ENCODE measurements around the gene HNRNPA3.
"Not testable (repeated sequence)": the region's sequence is repeated elsewhere in the genome, so short reads cannot be mapped to it uniquely, and the experiment has no call there.

HNRNPA3 gene

DNA sequence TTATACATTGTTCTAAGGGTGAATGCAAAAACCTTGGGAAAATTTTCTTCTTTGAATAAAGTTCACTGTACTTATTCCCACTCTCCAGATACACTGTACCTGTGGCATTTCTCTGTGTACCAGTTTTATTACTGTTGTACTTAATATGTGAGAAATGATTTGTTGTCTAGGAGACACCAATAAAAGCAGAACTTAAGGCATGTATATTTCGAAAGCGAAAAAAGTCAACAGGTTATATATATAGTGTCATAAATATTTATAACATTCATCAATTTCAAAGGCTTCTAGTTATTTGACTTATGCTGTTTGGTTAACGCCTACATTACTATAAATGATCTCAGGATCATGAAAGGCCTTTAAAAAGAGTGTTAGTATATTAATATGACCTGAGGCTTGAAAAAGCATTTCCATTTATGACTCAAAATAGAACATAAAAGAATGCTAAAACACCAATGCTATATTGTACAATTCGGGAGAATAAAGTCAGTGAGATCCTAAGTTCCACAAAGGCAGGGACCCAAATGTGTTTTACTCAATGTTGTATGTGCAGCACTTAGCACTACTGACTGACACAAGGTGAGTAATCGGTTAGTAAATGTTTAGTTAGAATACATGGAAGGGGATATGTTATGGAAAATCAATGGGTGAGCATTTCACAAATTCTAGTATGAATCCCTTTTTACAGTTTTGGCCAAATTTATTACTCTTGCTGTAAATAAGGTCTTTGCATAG is 32.2 kb upstream of the HNRNPA3 start:
- Histone ChIP-seq H3K4me3 (ENCODE audit: insufficient read length, low read depth) (no peak overlapping the region), H3K4me1 (ENCODE audit: insufficient read depth, insufficient read length) (peaks cover 7% of the 10 kb centered on the region), H3K27me3 (ENCODE audit: insufficient read depth, insufficient read length) (no peaks in the 10 kb centered on the region), H3K9me3 (ENCODE audit: insufficient read depth, low read length) (0 out of 2 replicates have a peak, but pooled peaks cover under 1% of the 10 kb centered on the region), H3K36me3 (ENCODE audit: insufficient read depth, insufficient read length, low read length) (no peaks in the 10 kb centered on the region), H3K9ac (ENCODE audit: insufficient read length, low read depth) (no peak overlapping the region)
- DNase-seq (ENCODE audit: low read depth, low spot score): no peak
- no peak for TF ChIP-seq YY1 (IDR thresholded peaks at IDR 0.05; ENCODE audit: insufficient read depth, insufficient read length)

DNA sequence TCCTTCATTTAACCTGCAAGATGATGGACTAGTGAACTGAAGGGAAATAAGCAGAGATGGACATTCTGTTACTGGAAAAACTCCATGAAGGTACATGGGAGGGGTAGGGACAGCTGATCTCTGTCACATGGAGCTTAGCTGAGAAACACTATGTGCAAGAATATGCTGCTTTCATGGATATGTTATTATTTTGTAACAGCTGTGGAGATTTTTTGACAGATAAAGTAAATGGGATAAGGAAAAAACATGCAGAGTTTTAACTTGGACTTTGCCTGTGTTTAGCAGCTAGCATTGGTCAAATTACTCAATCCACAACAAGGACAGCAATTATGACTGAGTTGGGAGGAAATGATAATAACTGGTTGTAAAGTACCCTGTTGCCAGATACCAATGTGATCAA is 28.7 kb upstream of the HNRNPA3 start:
- peaks cover 2% of the 10 kb centered on the region for H3K4me1 ChIP-seq (ENCODE audit: insufficient read depth, insufficient read length)
- no peaks in the 10 kb centered on the region for H3K36me3 ChIP-seq (ENCODE audit: insufficient read depth, insufficient read length, low read length)
- no peak overlapping the region for H3K9ac ChIP-seq (ENCODE audit: insufficient read length, low read depth)
- TF ChIP-seq ZNF274 (IDR thresholded peaks at IDR 0.05; ENCODE audit: low read depth, low read length): no peak
- TF ChIP-seq SUZ12 (IDR thresholded peaks at IDR 0.05; ENCODE audit: extremely low read depth, insufficient read depth, insufficient read length): no peak
- TF ChIP-seq YY1 (IDR thresholded peaks at IDR 0.05; ENCODE audit: insufficient read depth, insufficient read length): no peak
- H3K27me3 ChIP-seq (ENCODE audit: insufficient read depth, insufficient read length): no peaks in the 10 kb centered on the region
- no peak for DNase-seq (ENCODE audit: low read depth, low spot score)
- no peak overlapping the region for H3K4me3 ChIP-seq (ENCODE audit: insufficient read length, low read depth)
- peaks cover 6% of the 10 kb centered on the region; the same call in 1 of the 2 replicates for H3K9me3 ChIP-seq (ENCODE audit: insufficient read depth, low read length)

DNA sequence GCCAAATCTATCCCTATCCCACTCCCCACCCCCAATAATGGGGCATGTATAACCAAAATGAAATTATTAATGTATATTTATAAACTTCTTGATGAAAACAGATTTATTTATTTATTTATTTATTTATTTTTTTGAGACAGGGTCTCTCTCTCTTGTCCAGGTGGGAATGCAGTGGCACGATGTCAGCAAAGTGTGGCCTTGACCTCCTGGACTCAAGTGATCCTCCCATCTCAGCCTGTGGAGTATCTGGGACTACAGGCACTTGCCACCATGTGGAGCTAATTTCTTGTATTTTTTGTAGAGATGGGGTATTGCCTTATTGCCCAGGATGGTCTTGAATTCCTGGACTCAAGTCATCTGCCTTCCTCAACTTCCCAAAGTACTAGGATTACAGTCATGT is 28.0 kb upstream of the HNRNPA3 start:
- H3K27me3 ChIP-seq (ENCODE audit: insufficient read depth, insufficient read length): no peaks in the 10 kb centered on the region
- no peak for DNase-seq (ENCODE audit: low read depth, low spot score)
- H3K9me3 ChIP-seq (ENCODE audit: insufficient read depth, low read length): peaks cover 6% of the 10 kb centered on the region; the same call in 1 of the 2 replicates
- H3K4me1 ChIP-seq (ENCODE audit: insufficient read depth, insufficient read length): peaks cover under 1% of the 10 kb centered on the region
- no peak overlapping the region for H3K4me3 ChIP-seq (ENCODE audit: insufficient read length, low read depth)
- H3K9ac ChIP-seq (ENCODE audit: insufficient read length, low read depth): no peak overlapping the region
- TF ChIP-seq SUZ12 (IDR thresholded peaks at IDR 0.05; ENCODE audit: extremely low read depth, insufficient read depth, insufficient read length) (no peak), YY1 (IDR thresholded peaks at IDR 0.05; ENCODE audit: insufficient read depth, insufficient read length) (no peak), ZNF274 (IDR thresholded peaks at IDR 0.05; ENCODE audit: low read depth, low read length) (no peak)
- H3K36me3 ChIP-seq (ENCODE audit: insufficient read depth, insufficient read length, low read length): no peaks in the 10 kb centered on the region

DNA sequence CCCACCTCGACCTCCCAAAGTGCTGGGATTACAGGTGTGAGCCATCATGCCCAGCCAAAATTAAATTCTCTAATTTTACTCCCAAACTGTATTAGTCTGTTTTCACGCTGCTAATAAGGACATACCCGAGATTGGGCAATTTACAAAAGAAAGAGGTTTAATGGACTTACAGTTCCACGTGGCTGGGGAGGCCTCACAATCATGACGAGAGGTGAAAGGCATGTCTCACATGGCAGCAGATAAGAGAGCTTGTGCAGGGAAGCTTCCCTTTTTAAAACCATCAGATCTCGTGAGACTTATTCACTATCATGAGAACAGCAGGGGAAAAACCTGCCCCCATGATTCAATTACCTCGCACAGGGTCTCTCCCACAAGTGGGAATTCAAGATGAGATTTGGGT is 26.6 kb upstream of the HNRNPA3 start:
- H3K9ac ChIP-seq (ENCODE audit: insufficient read length, low read depth); H3K4me1 ChIP-seq (ENCODE audit: insufficient read depth, insufficient read length); H3K27me3 ChIP-seq (ENCODE audit: insufficient read depth, insufficient read length); H3K4me3 ChIP-seq (ENCODE audit: insufficient read length, low read depth); H3K36me3 ChIP-seq (ENCODE audit: insufficient read depth, insufficient read length, low read length); DNase-seq (ENCODE audit: low read depth, low spot score); H3K9me3 ChIP-seq (ENCODE audit: insufficient read depth, low read length): not testable (repeated sequence)

DNA sequence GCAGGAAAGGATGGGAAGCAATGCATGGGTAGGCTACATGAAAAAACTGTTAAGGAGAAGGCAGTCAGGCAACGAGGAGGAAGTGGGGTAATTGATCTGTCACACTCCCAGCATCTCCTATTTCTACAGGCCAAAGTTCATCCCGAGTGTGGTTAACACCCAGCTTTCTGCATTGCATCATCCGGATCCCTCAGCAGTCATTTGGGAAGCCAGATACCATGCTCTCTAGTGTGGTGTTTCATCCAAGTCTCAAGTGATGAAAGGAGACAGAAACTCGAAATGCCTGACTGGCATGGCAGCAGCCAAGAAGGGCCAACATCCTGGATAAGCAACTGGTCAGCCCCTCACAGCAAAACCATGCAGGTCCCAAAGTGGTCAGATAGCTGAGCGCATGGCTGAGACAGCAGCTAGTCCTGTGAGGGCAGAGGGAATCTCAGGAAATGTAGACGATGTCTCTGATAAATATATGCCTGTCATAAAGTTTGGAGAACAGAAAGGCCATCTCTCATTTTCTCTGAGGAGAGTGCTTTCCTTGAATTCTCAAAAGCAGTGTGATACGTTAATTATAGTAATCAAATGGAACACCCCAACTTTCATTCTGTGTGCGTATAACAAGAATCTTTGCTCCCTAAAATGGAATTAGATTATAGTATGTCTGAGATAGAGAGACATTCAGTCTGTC is 24.8 kb upstream of the HNRNPA3 start:
- DNase-seq (ENCODE audit: low read depth, low spot score): no peak
- H3K4me1 ChIP-seq (ENCODE audit: insufficient read depth, insufficient read length): no peaks in the 10 kb centered on the region
- H3K4me3 ChIP-seq (ENCODE audit: insufficient read length, low read depth): no peak overlapping the region
- H3K9me3 ChIP-seq (ENCODE audit: insufficient read depth, low read length): peaks cover 6% of the 10 kb centered on the region; the same call in 1 of the 2 replicates
- H3K9ac ChIP-seq (ENCODE audit: insufficient read length, low read depth): no peak overlapping the region
- no peaks in the 10 kb centered on the region for H3K27me3 ChIP-seq (ENCODE audit: insufficient read depth, insufficient read length)
- TF ChIP-seq ZNF274 (IDR thresholded peaks at IDR 0.05; ENCODE audit: low read depth, low read length) (no peak), YY1 (IDR thresholded peaks at IDR 0.05; ENCODE audit: insufficient read depth, insufficient read length) (no peak), SUZ12 (IDR thresholded peaks at IDR 0.05; ENCODE audit: extremely low read depth, insufficient read depth, insufficient read length) (no peak)
- H3K36me3 ChIP-seq (ENCODE audit: insufficient read depth, insufficient read length, low read length): no peaks in the 10 kb centered on the region

DNA sequence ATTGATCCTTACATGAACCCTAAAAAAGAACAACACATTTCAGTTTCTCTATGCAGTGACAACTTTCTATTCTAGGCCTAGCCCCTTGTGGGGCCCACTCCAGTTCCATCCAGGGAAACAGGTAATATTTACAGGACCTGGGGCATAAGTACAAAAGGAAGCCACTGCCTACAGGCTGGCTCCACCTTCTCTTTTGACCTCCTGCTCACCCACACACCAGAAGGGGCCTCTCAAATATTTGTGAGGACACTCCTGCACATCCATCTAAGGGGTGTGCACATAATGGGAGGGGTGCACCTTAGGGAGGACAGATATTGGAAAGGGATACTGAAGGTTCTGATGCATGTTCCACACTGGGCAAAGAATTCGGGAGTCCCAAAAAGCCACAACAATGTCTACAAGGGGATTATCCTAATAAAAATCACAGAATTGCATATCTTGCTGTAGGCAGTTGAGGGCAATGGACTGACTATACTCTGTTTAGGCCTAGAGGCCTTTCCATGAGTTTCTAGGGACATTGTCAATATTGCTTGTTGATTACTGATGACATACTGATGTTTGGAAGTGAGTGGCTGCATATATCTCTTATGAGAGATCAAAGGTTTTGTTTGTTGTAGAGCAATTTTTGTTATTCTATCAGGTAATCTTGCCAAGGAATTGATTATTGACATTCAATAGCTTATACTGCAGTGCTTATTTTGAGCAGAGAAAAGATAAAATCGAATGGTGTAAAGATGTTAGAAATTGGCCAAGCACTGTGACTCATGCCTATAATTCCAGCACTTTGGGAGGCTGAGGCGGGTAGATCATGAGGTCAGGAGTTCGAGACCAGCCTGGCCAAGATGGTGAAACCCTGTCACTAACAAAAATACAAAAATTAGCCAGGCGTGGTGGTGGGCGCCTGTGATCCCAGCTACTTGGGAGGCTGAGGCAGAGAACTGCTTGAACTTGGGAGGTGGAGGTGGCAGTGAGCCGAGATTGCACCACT is 23.8 kb upstream of the HNRNPA3 start:
- H3K9me3 ChIP-seq (ENCODE audit: insufficient read depth, low read length): peaks cover 6% of the 10 kb centered on the region; the same call in 1 of the 2 replicates
- H3K4me3 ChIP-seq (ENCODE audit: insufficient read length, low read depth): no peak overlapping the region
- no peak overlapping the region for H3K9ac ChIP-seq (ENCODE audit: insufficient read length, low read depth)
- H3K36me3 ChIP-seq (ENCODE audit: insufficient read depth, insufficient read length, low read length): no peaks in the 10 kb centered on the region
- no peaks in the 10 kb centered on the region for H3K4me1 ChIP-seq (ENCODE audit: insufficient read depth, insufficient read length)
- DNase-seq (ENCODE audit: low read depth, low spot score): no peak
- H3K27me3 ChIP-seq (ENCODE audit: insufficient read depth, insufficient read length): no peaks in the 10 kb centered on the region
- TF ChIP-seq SUZ12 (IDR thresholded peaks at IDR 0.05; ENCODE audit: extremely low read depth, insufficient read depth, insufficient read length): no peak
- TF ChIP-seq ZNF274 (IDR thresholded peaks at IDR 0.05; ENCODE audit: low read depth, low read length): no peak
- no peak for TF ChIP-seq YY1 (IDR thresholded peaks at IDR 0.05; ENCODE audit: insufficient read depth, insufficient read length)

DNA sequence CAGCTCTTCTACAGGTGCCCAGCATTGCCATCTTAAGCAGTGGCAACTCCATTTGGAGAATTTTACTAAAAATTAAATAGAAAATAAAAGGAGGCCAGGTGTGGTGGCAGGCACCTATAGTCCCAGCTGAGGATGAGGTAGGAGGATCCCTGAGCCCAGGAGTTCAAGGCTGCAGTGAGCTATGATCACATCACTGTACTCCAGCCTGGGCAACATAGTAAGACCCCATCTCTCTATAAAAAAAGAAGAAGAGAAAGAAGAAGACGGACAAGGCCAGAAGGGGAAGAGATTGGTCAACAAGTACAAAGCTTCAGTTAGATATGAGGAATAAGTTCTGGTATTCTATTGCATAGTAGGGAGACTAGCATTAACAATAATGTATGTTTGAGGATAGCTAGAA is 21.7 kb upstream of the HNRNPA3 start:
- Histone ChIP-seq H3K27me3 (ENCODE audit: insufficient read depth, insufficient read length) (no peaks in the 10 kb centered on the region), H3K4me3 (ENCODE audit: insufficient read length, low read depth) (no peak overlapping the region), H3K9me3 (ENCODE audit: insufficient read depth, low read length) (peaks cover under 1% of the 10 kb centered on the region; the same call in 1 of the 2 replicates), H3K4me1 (ENCODE audit: insufficient read depth, insufficient read length) (no peaks in the 10 kb centered on the region), H3K36me3 (ENCODE audit: insufficient read depth, insufficient read length, low read length) (no peaks in the 10 kb centered on the region), H3K9ac (ENCODE audit: insufficient read length, low read depth) (no peak overlapping the region)
- DNase-seq (ENCODE audit: low read depth, low spot score): no peak
- TF ChIP-seq YY1 (IDR thresholded peaks at IDR 0.05; ENCODE audit: insufficient read depth, insufficient read length) (no peak), ZNF274 (IDR thresholded peaks at IDR 0.05; ENCODE audit: low read depth, low read length) (no peak), SUZ12 (IDR thresholded peaks at IDR 0.05; ENCODE audit: extremely low read depth, insufficient read depth, insufficient read length) (no peak)
